GM19099 (cell line): ENCODE measurements around the gene PSTPIP1.

Experiments used
- POLR2A ChIP-seq: IDR thresholded peaks from 3 replicates; pipeline ENCODE4 v1.6.1; 2011; ENCODE audit warnings: low read depth; ENCODE audit not compliant: insufficient read length; ENCODE audit errors: extremely low read depth

Gene PSTPIP1

GRCh38 chr15:76988867-76989780 lies 5.8 kb upstream of the PSTPIP1 start:
- TF ChIP-seq POLR2A = no peak

- TF ChIP-seq POLR2A = no peak
These were observed 3.9 kb upstream of the PSTPIP1 start for GRCh38 chr15:76991048-76991447.

- TF ChIP-seq POLR2A = no peak
These were observed 2.9 kb upstream of the PSTPIP1 start for GRCh38 chr15:76991741-76992645.

GRCh38 chr15:76993114-76993725 lies 1.7 kb upstream of the PSTPIP1 start:
- TF ChIP-seq POLR2A = no peak

- TF ChIP-seq POLR2A = no peak
These were observed 925 bp upstream of the PSTPIP1 start for GRCh38 chr15:76994001-76994400.

- TF ChIP-seq POLR2A = no peak
These were observed 430 bp upstream of the PSTPIP1 start for GRCh38 chr15:76994496-76994895.

GRCh38 chr15:76996076-76996525 lies 1.2 kb downstream of the PSTPIP1 start:
- TF ChIP-seq POLR2A = no peak

GRCh38 chr15:76996526-76997401 lies 1.8 kb downstream of the PSTPIP1 start:
- TF ChIP-seq POLR2A = no peak

- no peak for TF ChIP-seq POLR2A
These were observed 3.8 kb downstream of the PSTPIP1 start for GRCh38 chr15:76998663-76999285.

GRCh38 chr15:76999996-77000395 lies 5.1 kb downstream of the PSTPIP1 start:
- TF ChIP-seq POLR2A = no peak

- no peak for TF ChIP-seq POLR2A
These were observed 6.4 kb downstream of the PSTPIP1 start for GRCh38 chr15:77001351-77001750.

GRCh38 chr15:77001966-77002365 lies 7.0 kb downstream of the PSTPIP1 start:
- no peak for TF ChIP-seq POLR2A

GRCh38 chr15:77002436-77002835 lies 7.5 kb downstream of the PSTPIP1 start:
- TF ChIP-seq POLR2A = no peak
